ENCODE results near the gene CRELD2.
A peak's percentile ranks its signal among the peaks of the same experiment; 100 is the strongest.

The CRELD2 gene

GRCh38 chr22:49935561-49935960 lies 17.1 kb downstream of the CRELD2 start:
- DNase-seq (ENCODE audit: insufficient read length) (no peak), FAIRE-seq (no peak)
- TF ChIP-seq POLR2AphosphoS5 (IDR thresholded peaks at IDR 0.05; ENCODE audit: low read depth, low read length): no peak
- no peak for TF ChIP-seq TAF1 (IDR thresholded peaks at IDR 0.05; ENCODE audit: borderline replicate concordance, low read depth, low read length)
- TF ChIP-seq POLR2A (IDR thresholded peaks at IDR 0.05; ENCODE audit: low read depth, low read length): no peak

DNA sequence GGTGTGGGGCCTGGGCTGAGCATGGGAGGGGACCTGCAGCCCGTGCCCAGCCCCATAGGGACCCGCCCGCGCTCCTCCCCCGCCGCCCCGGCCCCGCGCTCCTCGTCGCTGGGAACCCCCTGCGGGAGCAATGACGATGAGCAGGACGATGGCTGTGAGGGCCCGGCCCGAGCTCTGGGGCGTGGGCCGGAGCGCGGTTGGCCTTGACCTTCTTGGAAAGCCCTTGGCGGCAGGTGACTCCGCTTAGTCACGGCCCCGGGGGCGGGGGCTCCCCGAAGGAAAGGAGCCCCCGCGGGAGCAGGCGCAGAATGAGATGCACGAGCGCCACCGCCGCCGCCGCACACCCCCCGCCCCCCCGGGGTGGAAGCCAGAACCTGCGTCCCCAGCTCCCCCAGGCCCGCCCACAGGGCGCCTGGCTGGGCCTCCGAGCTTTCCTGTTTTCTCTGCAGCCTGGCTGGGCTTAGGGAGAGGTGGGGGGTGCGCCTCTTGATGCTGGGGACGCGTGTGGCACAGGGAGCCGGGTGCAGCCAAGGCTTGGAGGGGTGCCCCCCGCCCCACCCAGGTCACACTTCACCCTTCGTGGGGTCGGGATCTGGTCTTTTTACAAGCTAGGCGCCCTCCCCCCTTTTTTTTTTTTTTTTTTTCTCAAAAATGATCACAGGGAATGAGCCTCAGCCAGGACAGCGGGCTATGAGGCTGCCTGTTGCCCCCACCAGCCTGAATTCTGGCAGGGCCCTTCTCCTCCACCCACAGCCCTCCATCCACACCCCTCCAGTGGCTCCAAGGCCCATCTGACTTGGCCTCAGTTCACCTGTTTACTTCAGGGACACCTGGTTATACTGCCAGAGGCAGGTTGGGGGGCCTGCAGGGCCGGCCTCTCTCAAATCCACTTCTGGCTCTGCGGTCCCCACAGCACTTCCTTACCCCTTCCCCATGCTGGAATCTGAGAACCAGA lies 17.9 kb downstream of the CRELD2 start:
- TF ChIP-seq POLR2AphosphoS5 (IDR thresholded peaks at IDR 0.05; ENCODE audit: low read depth, low read length): no peak
- TF ChIP-seq POLR2A (IDR thresholded peaks at IDR 0.05; ENCODE audit: low read depth, low read length): peak; percentile 55; the same call in 1 of the 2 replicates
- peak; percentile 92 for FAIRE-seq
- peak; percentile 82 for DNase-seq (ENCODE audit: insufficient read length)

GRCh38 chr22:49936973-49937757 lies 18.7 kb downstream of the CRELD2 start:
- TF ChIP-seq POLR2AphosphoS5 (IDR thresholded peaks at IDR 0.05; ENCODE audit: low read depth, low read length) (no peak), TAF1 (IDR thresholded peaks at IDR 0.05; ENCODE audit: borderline replicate concordance, low read depth, low read length) (no peak)
- DNase-seq (ENCODE audit: insufficient read length): no peak
- FAIRE-seq: no peak

DNA sequence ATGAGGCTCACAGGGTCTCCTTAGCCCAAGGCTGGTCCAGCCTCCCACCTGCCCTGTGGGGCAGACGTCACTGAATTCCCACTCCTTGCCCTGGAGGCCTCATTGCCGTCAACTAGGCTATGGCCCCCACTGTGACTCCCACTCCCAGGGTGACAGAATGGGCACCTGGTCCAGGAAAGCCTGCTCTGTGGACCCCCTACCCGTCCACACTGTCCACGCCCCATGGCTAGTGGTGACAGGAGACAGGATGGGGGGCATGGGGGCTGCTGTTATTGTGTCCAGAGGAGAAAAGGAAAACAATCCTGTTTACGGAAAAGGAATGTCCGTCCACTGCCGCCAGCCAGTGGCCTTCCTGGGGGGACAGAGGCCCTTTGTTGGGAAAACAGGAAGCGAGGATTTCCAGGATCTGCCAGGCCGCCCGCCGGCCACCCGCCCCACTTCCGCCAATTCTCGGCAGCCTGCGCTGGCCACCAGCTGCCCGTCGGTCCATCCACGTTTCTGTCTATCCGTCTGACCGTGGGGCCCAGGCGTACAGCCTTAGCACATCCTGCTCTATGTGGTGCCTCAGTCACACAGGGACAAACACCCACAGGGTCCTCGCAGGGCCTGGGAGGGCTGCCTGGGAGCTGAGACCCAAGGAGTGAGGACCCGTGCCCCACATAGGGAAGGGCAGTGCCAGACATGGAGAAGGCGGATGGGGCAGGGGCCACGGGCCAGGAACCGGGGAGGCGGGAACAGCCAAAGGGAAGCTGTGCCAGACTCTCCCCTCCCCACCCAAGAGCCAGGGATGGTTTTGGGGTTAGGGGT lies 19.5 kb downstream of the CRELD2 start:
- TF ChIP-seq TAF1 (IDR thresholded peaks at IDR 0.05; ENCODE audit: borderline replicate concordance, low read depth, low read length) (no peak), POLR2A (IDR thresholded peaks at IDR 0.05; ENCODE audit: low read depth, low read length) (no peak), POLR2AphosphoS5 (IDR thresholded peaks at IDR 0.05; ENCODE audit: low read depth, low read length) (no peak)
- DNase-seq (ENCODE audit: insufficient read length) (no peak), FAIRE-seq (no peak)

DNA sequence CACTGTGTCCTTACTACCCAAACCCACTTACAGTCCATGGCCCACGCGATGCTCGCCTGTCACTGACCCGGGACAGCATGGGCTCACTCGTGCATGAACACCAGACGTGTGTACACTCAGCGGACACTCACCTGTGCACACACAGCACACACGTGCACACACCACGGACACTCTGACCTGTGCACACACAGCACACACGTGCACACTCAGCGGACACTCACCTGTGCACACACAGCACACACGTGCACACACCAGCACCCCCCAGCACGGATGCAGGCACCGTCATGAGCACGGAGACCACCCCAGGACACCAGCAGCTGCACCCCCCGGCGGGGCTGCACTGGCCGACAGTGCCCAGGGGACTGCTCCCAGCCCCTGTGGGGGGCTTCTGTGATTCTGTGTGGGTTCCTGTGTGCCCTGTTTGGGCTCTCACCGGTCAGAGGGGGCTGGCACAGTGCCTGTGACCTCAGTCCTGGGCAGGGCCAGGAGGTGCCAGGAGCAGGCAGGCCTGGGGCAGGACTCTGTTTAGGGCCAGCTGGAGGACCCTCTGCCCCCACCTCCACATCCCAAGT lies 20.2 kb downstream of the CRELD2 start:
- DNase-seq (ENCODE audit: insufficient read length): no peak
- no peak for FAIRE-seq

GRCh38 chr22:49941507-49942316 lies 23.3 kb downstream of the CRELD2 start:
- FAIRE-seq (no peak), DNase-seq (ENCODE audit: insufficient read length) (no peak)
- TF ChIP-seq TAF1 (IDR thresholded peaks at IDR 0.05; ENCODE audit: borderline replicate concordance, low read depth, low read length) (no peak), POLR2A (IDR thresholded peaks at IDR 0.05; ENCODE audit: low read depth, low read length) (no peak), POLR2AphosphoS5 (IDR thresholded peaks at IDR 0.05; ENCODE audit: low read depth, low read length) (no peak)

More for the DNA sequence above, 20.2 kb downstream of the CRELD2 start:
- TF ChIP-seq POLR2A (IDR thresholded peaks at IDR 0.05; ENCODE audit: low read depth, low read length): no peak
- TF ChIP-seq TAF1 (IDR thresholded peaks at IDR 0.05; ENCODE audit: borderline replicate concordance, low read depth, low read length): no peak
- TF ChIP-seq POLR2AphosphoS5 (IDR thresholded peaks at IDR 0.05; ENCODE audit: low read depth, low read length): no peak

DNA sequence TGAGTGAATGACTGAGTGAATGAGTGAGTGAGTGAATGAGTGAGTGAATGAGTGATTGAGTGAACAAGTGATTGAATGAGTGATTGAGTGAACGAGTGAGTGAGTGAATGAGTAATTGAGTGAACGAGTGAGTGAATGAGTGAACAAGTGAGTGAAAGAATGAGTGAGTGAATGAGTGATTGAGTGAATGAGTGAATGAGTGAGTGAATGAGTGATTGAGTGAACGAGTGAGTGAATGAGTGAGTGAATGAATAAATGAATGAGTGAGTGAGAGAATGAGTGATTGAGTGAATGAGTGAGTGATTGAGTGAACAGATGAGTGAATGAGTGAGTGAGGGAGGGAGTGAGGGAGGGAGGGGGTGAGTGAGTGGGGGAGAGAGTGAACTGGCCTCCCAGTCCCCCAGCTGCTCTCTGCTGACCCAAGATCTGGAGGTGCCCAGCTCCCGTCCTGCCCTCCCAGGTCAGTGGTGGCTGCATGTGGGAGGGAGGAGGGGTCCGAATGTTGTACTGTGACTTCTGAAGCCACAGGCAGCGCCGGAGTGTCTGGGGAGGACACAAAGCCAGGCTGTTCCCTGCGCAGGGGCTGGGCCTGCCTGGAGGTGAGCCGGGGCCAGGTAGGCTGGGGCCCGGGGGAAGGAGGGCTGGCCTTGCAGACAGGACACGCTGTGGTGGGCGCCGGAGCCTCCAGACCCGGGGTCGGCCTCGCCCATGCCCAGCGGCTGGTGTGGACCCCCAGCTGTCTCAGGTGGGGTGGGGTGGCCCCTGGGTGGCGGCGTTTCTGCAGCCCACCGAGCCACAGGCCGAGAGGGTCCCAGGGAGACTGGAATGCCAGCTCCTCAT lies 24.4 kb downstream of the CRELD2 start:
- FAIRE-seq (peak; percentile 64), DNase-seq (ENCODE audit: insufficient read length) (no peak)
- TF ChIP-seq TAF1 (IDR thresholded peaks at IDR 0.05; ENCODE audit: borderline replicate concordance, low read depth, low read length) (no peak), POLR2A (IDR thresholded peaks at IDR 0.05; ENCODE audit: low read depth, low read length) (no peak), POLR2AphosphoS5 (IDR thresholded peaks at IDR 0.05; ENCODE audit: low read depth, low read length) (no peak)

DNA sequence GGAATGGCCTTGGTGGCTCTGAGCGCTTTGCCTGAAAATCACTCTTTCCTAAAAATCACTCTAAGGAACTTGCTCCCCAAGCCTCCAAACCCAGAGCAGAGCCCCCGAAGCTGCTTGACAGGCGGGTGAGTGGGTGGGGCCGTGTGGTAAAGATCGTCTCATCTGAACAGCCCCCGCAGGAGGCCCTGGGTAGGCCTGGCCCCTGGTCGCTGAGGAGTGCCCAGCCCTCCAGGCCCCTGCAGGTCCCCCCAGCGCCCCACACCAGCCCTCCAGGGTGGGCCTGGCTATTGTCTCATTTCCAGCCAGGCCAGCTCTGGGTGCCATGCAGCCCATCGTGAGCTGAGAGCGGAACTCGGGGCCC lies 25.0 kb downstream of the CRELD2 start:
- TF ChIP-seq POLR2A (IDR thresholded peaks at IDR 0.05; ENCODE audit: low read depth, low read length) (no peak), TAF1 (IDR thresholded peaks at IDR 0.05; ENCODE audit: borderline replicate concordance, low read depth, low read length) (no peak), POLR2AphosphoS5 (IDR thresholded peaks at IDR 0.05; ENCODE audit: low read depth, low read length) (no peak)
- DNase-seq (ENCODE audit: insufficient read length) (no peak), FAIRE-seq (no peak)

GRCh38 chr22:49943771-49944398 lies 25.5 kb downstream of the CRELD2 start:
- FAIRE-seq (no peak), DNase-seq (ENCODE audit: insufficient read length) (no peak)
- no peak for TF ChIP-seq TAF1 (IDR thresholded peaks at IDR 0.05; ENCODE audit: borderline replicate concordance, low read depth, low read length)
- TF ChIP-seq POLR2A (IDR thresholded peaks at IDR 0.05; ENCODE audit: low read depth, low read length): peak; percentile 18; the same call in 1 of the 2 replicates
- TF ChIP-seq POLR2AphosphoS5 (IDR thresholded peaks at IDR 0.05; ENCODE audit: low read depth, low read length): no peak

All from GM12892 (cell line).